Breast epithelium (tissue), 3 donors: ENCODE measurements around the gene NXN.

Experiments used
- CTCF ChIP-seq, 3 donors: fragments of 450-650 bp; IDR thresholded peaks; one replicate each; pipeline ENCODE4 v1.5.1; 2016 to 2017; ENCODE audit warnings: antibody characterized with exemption in 3 of 3, mild to moderate bottlenecking in 3 of 3, moderate library complexity in 3 of 3
- POLR2A ChIP-seq: fragments of 450-650 bp; IDR thresholded peaks from one replicate; pipeline ENCODE4 v1.6.1; 2016; ENCODE audit warnings: antibody characterized with exemption, mild to moderate bottlenecking, moderate library complexity
- POLR2AphosphoS5 ChIP-seq, 3 donors: sonication (generic); formaldehyde crosslinking; IDR thresholded peaks; one replicate each; pipeline ENCODE4 v1.6.1; 2017; ENCODE audit warnings: antibody characterized with exemption in 3 of 3

GRCh38 chr17:863880-864279 is 115.7 kb downstream of the NXN start:
- TF ChIP-seq POLR2A, result no peak
- TF ChIP-seq CTCF (IDR thresholded peaks at IDR 0.05), result no peak
- no peak for TF ChIP-seq POLR2AphosphoS5 (IDR thresholded peaks at IDR 0.05)
